ENCODE data around the gene HECTD1.
A peak's percentile ranks its signal among the peaks of the same experiment; 100 is the strongest.
"Not testable (repeated sequence)": the region's sequence is repeated elsewhere in the genome, so short reads cannot be mapped to it uniquely, and the experiment has no call there.

Gene HECTD1

GRCh38 chr14:31207755-31208545 is at the start of gene HECTD1:
Gene HECTD1, minus strand, starts transcription at chr14:31207793. Its CDS starts 1,857 bp downstream, at chr14:31205936.
- peak within 1 kb of the TSS; percentile 85 for H3K4me3 ChIP-seq (ENCODE audit: low read depth, low read length)
- peak; percentile 62 for DNase-seq (ENCODE audit: low read depth)

DNA sequence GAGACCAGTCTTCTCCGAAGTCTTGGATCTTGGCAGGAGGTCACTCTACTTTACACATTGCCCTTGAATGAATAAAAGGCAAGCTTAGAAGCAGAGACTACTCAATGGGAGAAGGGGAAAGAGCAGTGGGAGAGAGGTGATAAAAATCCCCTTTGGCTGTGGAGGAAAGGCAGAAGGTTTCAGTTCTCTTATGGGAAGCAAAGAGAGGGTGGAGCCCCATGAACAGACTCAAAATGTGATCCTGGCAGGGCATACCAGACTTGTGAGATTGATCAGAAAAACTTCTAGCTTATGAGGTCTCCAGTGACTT is 49.6 kb upstream of the HECTD1 start:
- DNase-seq (ENCODE audit: low read depth): no peak
- H3K4me3 ChIP-seq (ENCODE audit: low read depth, low read length): no peak overlapping the region

- no peak overlapping the region for H3K4me3 ChIP-seq (ENCODE audit: low read depth, low read length)
Observed at GRCh38 chr14:31256534-31257243, 49.1 kb upstream of the HECTD1 start.

DNA sequence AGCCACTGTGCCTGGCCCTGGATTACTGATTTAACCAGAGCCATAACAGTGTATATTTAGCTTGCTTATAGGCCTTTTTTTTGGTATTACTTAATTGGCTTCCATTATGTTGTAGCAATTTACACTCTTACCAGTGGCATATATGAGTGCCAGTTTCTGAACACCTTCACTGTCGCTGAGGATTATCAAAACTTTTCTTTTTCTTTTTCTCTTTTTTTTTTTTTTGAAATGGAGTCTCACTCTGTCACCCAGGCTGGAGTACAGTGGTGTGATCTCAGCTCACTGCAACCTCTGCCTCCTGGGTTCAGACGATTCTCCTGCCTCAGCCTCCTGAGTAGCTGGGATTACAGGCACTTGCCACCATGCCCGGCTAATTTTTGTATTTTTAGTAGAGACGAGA is 48.3 kb upstream of the HECTD1 start:
- DNase-seq (ENCODE audit: low read depth); H3K4me3 ChIP-seq (ENCODE audit: low read depth, low read length): not testable (repeated sequence)

More at GRCh38 chr14:31256534-31257243, 49.1 kb upstream of the HECTD1 start:
- no peak for DNase-seq (ENCODE audit: low read depth)

- no peak overlapping the region for H3K4me3 ChIP-seq (ENCODE audit: low read depth, low read length)
- DNase-seq (ENCODE audit: low read depth): no peak
Observed at GRCh38 chr14:31255286-31255685, 47.7 kb upstream of the HECTD1 start.

DNA sequence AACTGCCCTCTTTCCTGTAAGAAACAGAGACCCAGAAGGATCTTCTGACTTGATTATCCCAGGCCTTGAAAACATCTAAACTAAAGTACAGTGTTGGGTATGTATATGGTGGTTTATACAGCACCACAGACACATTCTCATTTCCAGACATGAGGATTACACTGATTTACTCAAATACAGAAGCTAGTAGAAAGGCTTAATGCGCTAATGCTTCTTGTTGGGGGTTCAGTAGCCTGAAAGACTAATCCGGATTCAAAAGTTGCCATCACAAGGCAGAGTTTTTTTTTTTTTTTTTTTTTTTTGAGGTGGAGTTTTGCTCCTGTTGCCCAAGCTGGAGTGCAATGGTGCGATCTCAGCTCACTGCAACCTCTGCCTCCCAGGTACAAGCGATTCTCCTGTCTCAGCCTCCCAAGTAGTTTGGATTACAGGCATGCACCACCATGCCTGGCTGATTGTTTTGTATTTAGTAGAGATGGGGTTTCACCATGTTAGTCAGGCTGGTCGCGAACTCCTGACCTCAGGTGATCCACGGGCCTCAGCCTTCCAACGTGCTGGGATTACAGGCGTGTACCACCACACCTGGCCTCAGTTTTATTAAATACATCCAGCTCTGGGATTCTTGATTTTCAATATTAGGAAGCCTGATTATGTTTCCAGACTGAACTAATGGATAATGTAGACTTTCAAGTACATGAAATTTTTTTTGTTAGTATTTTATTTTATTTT is 46.3 kb upstream of the HECTD1 start:
- DNase-seq (ENCODE audit: low read depth): no peak

DNA sequence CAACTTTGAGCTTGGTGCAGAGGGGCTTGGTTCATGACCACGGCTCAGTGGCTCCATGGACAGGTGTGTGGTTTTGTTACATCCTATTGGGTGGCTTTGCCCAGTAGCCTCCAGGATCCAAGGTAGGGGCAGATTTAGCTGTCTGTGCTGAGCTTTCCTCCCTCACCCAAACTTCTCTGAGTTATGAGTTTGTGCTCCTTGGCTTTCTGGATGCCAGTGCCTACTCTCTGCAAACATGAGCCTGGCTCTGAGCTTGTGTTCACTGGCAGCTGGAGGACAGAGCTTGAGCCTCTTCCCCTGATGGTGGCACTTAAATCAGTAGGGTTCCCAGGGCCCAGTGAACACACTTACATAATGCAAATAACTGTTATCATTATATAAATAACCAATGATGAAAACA is 45.3 kb upstream of the HECTD1 start:
- no peak for DNase-seq (ENCODE audit: low read depth)
- H3K4me3 ChIP-seq (ENCODE audit: low read depth, low read length): no peak overlapping the region

More for the DNA sequence above, 46.3 kb upstream of the HECTD1 start:
- no peak overlapping the region for H3K4me3 ChIP-seq (ENCODE audit: low read depth, low read length)

DNA sequence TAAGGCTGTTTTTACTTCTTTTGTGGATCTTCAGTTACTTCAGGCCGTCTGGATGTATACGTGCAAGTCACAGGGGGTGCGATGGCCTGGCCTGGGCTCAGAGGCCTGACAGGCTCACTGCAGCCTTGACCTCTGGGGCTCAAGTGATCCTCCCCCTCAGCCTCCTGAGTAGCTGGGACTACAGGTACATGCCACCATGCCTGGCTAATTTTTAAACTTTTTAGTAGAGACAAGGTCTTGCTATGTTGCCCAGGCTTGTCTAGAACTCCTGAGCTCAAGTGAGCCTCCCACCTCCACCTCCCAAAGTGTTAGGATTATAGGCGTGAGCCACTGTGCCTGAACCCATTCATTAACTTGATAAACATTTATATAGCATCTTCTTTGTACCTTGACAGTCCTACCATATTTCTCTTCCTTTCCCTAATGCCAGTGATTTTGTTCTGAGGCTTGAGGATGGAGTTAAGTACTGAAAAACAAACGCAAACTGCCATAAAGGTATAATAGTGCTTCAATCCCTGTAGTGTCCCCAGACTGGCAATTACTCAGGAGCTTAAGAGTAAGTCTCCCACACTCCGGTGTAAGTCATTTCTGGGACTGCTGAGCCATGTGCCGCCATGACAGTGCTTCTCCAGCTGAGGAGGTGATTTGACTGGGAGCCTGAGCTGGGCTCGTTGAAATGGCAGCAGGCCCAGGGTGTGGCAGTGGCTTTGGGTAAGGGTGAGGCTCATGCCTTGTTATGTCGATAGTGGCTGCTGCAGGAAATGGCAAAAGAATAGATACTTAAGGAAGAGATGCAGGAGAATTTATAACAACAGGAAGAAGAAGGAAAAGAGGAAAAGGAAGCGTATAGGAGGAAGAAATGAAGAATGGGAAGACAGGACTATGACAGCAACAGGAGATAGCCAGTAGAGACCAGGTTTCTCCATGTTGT is 43.7 kb upstream of the HECTD1 start:
- DNase-seq (ENCODE audit: low read depth): no peak
- no peak overlapping the region for H3K4me3 ChIP-seq (ENCODE audit: low read depth, low read length)

GRCh38 chr14:31244626-31245025 is 37.0 kb upstream of the HECTD1 start:
- H3K4me3 ChIP-seq (ENCODE audit: low read depth, low read length): no peak overlapping the region
- DNase-seq (ENCODE audit: low read depth): no peak

DNA sequence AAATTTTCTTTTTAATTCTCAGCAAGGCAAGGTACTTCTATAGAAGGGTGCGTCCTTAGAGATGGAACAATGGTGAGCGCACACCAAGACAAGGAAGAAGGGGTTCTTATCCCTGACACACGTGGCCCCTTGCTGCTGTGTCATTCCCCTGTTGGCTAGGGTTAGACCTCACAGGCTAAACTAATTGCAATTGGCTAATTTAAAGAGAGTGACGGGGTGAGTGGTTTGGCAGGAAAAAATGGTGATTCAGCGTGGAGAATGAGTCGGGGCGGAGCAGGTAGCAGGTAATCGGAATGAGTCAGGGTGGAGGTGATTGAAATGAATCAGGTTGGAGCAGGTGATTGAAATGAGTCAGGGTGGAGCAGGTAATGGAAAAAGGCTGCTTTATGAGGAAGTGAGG is 36.3 kb upstream of the HECTD1 start:
- H3K4me3 ChIP-seq (ENCODE audit: low read depth, low read length): no peak overlapping the region
- no peak for DNase-seq (ENCODE audit: low read depth)

DNA sequence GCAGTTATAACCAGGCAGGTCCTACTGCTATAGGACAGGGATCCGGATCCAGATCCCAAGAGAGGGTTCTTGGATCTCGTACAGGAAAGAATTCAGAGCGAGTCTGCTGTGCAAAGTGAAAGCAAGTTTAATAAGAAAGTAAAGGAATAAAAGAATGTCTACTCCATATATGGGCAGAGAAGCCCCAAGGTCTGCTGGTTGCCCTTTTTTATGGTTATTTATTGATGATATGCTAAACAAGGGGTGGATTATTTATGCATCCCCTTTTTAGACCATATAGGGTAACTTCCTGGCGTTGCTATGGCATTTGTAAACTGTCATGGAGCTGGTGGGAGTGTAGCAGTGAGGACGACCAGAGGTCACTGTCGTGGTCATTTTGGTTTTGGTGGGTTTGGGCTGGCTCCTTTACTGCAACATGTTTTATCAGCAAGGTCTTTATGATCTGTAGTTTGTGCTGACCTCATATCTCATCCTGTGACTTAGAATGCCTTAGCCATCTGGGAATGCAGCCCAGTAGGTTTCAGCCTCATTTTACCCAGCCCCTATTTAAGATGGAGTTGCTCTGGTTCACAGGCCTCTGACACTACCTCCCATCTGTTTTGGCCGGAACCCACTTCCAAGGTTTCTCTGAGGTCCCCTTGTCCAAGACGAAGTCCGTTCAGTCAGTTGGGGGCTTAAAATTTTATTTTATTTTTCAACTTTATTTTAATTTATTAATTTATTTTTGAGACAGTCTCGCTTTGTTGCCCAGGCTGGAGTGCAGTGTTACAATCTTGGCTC is 34.8 kb upstream of the HECTD1 start:
- H3K4me3 ChIP-seq (ENCODE audit: low read depth, low read length); DNase-seq (ENCODE audit: low read depth): not testable (repeated sequence)

GRCh38 chr14:31241450-31242114 is 34.0 kb upstream of the HECTD1 start:
- no peak for DNase-seq (ENCODE audit: low read depth)
- no peak overlapping the region for H3K4me3 ChIP-seq (ENCODE audit: low read depth, low read length)

GRCh38 chr14:31239741-31240140 is 32.1 kb upstream of the HECTD1 start:
- DNase-seq (ENCODE audit: low read depth): no peak
- H3K4me3 ChIP-seq (ENCODE audit: low read depth, low read length): no peak overlapping the region

GRCh38 chr14:31235462-31235861 is 27.9 kb upstream of the HECTD1 start:
- no peak for DNase-seq (ENCODE audit: low read depth)
- no peak overlapping the region for H3K4me3 ChIP-seq (ENCODE audit: low read depth, low read length)

GRCh38 chr14:31232081-31232480 is 24.5 kb upstream of the HECTD1 start:
- no peak for DNase-seq (ENCODE audit: low read depth)
- H3K4me3 ChIP-seq (ENCODE audit: low read depth, low read length): no peak overlapping the region

DNA sequence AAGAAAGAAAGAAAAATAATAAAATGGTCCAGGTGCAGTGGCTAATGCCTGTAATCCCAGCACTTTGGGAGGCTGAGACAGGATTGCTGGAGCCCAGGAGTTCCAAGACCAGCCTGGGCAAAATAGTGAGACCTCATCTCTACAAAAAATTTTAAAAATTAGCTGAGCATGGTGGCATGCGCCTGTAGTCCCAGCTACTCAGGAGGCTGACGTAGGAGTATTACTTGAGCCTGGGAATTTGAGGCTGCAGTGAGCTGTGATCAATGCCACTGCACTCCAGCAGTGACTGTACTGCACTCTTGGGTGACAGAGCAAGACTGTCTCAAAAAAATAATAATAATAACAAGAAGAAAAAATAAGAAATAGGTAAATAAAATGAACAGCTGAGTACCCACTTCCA is 23.7 kb upstream of the HECTD1 start:
- not testable (repeated sequence) for DNase-seq (ENCODE audit: low read depth)

DNA sequence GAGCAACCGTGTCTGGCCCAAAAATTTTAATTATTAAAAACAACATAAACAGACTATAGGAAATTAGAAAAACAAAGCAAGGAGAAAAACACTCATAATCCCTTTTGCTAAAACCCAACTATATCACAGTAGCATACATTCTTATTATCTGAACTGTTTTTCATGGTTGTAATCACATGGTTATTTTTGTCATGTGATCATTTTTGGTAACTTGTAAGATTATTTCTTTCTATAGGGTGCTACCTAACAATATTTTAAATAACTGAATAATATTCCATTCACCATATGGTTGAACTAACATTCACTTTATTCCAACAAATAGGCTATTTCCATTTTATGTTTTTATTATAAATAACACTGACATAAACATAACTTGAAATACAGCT is 23.0 kb upstream of the HECTD1 start:
- DNase-seq (ENCODE audit: low read depth): no peak
- H3K4me3 ChIP-seq (ENCODE audit: low read depth, low read length): no peak overlapping the region

More for the DNA sequence above, 23.7 kb upstream of the HECTD1 start:
- H3K4me3 ChIP-seq (ENCODE audit: low read depth, low read length): not testable (repeated sequence)
